GM20431 (cell line): Measurements from ENCODE around the gene STARD13.

Source experiments
- in situ Hi-C: fragments of 300-500 bp; cut with MseI, MboI; formaldehyde crosslinking; loops from one replicate; pipeline ENCODE4 v1.15.0; 2020; ENCODE audit warnings: low sequenced_read_pairs; ENCODE audit not compliant: unreplicated experiment

STARD13 gene

DNA sequence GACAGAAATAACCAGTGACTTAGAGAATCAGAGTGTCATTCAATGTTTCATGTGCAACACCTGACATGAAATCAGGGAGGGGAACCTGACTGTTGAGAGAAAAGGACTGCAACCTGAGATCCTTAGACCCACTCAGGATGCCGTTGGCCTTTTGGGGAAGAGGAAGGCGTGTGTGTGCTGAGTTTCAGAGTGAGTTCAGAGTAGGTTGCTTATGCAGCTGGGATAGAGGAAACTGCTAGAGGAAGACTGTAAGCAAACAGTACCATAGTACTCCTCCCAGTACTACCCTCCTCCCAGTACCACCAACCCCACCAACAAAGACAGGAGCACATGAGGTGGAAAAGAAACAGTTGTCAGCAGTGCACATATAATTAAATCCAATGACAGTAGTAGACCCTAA is 205.6 kb downstream of the STARD13 start:
- in situ Hi-C loops = no loop called here

DNA sequence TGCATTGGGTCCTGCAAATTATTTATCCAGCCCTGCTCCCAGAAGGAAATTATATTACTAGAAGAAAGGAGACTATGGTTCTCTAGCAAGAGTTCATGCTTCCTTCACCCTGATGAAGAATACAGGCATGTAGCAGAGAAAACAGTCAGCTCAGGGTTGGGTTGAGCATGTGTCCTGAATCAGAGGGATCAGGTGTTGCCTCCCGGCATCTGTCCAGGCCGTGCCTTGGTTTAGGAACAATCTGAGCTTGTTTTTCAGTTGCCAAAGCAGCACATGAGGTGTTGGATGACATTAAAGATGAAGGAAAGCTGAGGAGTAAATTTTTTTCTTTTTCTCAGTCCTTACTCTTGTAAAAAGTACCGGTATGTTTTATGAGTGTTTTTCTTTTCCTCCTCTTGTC is 207.3 kb downstream of the STARD13 start:
- in situ Hi-C loops = no loop called here

DNA sequence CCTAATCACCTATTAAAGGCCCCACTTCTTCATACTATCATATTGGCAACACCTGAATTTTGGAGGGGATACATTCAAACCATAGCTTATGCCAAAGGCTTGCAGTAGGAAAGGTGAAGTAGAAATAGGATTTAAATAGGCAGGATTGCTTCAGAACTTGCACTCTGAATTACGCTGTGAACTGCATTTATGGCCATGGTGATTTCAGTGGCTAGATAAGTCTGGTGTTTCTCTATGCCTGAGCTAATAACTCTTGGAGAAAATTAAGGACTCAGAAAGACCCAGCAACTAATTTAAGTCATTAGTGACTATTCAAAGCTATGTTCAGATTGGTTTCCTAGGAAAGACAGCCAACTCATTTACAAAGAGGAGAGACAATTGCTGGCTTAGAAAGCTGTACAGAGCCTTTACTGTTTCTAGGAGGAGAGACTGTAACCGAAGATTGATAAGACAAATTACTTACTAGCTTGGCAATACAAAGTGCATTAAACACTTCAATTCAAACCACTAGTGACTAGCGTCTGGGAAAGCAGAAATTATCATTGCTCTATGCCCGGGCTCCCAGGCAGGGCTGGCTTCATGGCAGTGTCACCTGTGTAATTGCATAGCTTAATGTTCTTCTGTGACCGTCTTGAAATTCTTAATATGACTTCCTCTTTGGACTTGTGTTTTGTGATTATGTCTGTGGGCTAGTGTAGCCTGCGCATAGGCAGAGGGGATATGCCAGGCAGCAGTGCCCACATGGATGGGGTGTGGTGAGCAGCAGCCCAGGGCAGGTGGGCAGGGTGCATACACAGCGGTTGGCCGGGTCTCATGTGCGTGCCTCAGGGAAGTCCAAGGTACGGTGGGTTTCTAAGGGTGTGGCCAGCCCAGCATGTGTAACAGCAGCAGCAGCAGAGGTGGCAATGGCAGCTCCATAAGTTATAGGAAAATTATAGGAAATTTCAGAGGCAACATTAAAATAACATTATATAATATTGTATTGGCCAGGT is 209.3 kb downstream of the STARD13 start:
- in situ Hi-C loops = no loop called here

DNA sequence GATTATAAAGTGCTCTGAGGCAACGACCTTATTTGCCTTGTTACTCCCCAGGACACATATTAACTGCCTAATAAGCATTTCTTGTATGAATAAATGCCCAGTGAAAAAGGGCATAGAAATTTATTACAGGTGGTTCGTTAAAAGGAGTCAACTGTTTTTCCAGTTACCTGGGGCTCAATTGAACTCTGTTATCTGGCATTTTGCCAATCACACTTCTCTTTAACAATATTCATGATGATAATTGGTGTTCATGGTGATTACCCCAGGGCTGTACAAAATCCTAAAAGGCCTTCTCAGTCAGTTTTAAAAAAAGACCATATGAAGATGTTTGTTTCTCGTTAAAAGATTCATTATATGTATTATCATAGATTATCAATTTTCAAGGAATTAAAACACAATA is 212.2 kb downstream of the STARD13 start:
- in situ Hi-C loops = no loop called here

DNA sequence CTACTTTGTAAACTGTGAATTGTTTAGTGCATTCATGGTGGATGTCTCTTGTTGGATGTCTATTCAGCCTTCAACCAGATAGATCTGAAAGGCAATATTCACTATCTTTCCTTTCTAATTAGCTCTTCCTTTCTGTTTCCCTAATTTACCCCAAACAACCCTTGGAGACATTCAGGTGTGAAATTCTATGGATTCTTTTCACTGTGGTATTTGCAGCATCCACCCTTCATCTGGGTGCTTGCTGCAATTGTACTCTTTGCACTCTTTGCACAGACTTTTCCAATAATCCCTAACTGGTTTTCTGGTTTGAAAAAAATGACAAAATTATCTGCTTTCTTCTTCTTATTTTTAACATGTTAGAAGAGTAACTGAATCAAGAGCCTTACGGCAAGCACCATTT is 212.8 kb downstream of the STARD13 start:
- in situ Hi-C loops = no loop called here

DNA sequence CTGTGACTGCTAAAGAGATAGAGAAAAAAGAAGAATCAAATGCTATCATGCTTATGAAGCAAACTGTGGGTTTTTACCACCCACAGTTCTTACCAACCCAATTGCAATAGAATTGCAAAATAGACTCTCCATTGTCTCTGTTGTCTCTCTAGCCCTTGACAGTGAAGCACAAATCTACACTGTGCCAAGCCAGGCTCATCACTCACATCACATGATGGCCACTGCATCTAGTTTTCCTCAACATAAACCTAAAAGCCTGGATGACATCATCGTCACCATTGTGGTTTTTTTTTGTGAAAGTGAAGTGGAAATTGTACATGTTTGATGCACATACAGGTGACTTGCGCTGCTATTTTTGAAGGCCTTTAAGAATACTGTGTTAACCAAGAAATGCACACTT is 213.3 kb downstream of the STARD13 start:
- in situ Hi-C loops = no loop called here

DNA sequence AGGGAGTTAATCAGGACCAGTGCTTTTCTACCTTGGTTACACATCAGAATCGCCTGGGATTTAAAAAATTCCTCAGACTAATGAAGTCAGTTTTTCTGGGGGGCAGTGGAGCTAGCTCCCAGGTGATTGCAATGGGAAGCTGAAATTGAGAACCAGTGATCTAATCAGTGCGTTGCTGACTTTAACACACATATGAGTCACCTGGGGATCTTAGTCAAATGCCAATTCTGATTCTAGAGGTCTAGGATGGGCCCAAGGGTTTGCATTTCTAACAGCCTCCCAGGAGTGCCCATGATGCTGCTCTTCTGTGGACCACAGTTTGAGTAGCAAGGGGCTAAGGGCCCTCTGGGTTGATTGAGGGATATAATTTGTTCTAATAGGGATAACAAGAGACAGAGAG is 214.8 kb downstream of the STARD13 start:
- in situ Hi-C loops = no loop called here

DNA sequence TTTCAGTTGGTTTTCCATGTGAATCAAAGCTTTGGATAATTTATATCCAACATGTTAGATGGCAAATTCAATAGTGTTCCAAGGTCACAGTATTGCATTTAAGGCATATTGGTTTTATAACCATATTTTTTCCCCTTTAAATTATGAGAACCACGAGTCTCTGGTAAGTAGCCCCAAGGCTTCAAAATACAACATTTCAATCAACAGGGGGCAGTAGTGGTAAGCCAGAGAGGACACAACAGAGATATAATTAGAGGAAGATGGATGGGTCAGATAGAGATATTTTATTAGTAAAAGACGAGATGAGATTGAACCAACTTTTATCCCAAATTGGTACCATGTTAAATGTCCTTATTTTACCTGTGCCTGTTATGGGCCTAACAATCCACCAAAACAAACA is 216.2 kb downstream of the STARD13 start:
- in situ Hi-C loops = no loop called here

DNA sequence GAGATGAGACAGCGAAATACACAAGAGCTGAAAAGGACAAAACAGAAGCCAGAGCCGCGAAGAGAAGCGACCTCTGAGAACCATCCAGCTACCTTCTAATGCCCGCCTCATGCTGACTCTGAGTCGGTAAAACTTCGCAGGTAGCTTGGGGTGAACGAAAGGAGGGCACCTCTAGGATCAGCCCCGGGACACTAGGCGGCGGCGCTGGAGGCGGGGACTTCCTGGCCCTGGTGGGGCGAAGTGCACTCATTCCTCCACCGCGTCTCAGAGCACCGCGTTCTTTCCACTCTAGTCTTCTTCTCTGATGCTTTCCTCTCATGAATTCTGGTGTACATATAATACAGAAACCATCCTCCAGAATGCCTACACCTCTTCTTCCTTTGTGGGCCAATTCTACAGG is 219.2 kb downstream of the STARD13 start:
- in situ Hi-C loops = no loop called here

DNA sequence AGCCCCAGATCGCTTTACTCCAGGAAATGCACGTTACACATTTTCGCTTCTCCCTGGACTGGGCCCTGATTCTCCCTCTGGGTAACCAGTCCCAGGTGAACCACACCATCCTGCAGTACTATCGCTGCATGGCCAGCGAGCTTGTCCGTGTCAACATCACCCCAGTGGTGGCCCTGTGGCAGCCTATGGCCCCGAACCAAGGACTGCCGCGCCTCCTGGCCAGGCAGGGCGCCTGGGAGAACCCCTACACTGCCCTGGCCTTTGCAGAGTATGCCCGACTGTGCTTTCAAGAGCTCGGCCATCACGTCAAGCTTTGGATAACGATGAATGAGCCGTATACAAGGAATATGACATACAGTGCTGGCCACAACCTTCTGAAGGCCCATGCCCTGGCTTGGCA is 224.7 kb downstream of the STARD13 start:
- in situ Hi-C loops = no loop called here

DNA sequence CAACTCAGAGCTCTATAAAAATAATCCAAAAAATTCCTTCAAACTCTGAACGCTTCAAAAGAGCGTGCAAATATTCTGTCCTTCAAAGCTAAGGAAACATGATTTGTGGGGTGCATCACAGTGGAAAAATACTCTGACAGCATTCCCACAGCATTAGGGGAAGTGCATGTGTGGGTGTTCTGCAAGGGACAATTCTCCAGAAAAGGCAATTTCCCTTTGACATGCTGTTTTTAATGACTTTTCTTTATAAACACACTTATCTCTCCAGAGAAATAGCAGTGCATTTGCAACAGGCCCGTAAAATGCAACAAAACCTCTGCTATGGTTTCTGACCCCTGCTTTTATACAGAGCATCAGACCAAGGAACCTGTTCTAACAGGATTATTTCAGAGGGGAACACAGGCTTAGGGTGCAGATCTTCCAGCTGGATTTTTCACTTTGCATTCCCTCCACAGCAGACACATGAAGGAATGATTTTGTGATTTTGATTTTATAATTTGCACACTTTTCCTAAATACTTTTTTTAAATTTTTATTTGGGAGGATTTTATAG is 226.7 kb downstream of the STARD13 start:
- in situ Hi-C loops = no loop called here

DNA sequence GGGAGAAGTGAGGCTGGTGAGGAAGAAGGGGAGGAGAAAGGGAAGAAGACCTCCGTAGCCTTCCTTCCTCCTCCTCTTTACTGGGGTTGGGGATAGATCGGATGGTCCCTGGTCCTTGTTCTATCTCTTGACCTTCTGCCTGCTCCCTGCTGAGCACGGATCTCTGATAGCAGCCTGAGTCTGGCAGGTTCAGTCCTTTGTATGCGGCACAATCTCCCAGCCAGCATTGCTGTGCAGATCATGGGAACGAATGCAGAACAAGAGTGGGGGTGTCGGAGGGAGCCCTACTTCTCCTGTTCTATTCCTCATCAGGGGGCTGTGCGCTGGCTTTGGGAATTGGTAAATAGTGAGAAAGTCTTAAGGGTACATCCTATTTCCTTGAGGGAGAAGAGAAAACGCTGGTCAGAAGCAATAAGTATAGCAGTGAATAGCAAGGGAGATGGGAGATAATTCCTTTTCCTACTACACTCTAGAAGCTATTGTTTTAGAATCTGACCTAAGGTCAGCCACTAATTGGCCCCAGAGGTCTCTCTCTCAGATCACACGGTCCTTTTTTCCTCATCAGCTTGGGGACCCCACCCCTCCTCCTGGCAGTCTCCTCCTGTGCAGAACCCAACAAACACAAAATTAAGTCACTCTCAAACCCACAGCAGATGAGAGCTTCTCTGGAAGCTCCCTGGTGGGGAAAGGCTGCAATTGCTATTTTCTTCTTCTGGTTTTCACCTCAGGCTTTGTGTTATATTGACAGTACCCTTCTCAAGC is 228.4 kb downstream of the STARD13 start:
- in situ Hi-C loops = no loop called here

DNA sequence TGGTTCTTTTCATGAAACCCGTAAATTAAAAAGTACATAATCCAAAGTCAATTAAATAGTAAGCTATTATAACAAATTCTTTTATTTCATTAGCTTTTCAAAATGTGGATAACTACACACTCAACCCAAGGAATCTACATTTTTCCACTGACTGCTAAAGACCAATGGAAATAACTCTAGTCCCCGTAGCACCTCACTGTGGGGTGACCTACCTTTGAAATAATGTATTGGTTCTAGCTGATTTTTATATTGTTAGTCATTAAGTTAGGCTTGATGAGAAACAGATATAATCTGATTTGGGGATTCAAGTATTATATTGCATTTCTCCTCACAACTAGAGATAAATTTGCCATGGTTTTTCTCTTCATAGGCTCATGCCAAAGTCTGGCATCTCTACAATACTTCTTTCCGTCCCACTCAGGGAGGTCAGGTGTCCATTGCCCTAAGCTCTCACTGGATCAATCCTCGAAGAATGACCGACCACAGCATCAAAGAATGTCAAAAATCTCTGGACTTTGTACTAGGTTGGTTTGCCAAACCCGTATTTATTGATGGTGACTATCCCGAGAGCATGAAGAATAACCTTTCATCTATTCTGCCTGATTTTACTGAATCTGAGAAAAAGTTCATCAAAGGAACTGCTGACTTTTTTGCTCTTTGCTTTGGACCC is 232.0 kb downstream of the STARD13 start:
- in situ Hi-C loops = no loop called here
